ENCODE data around the gene TRIM45.
"Not testable (repeated sequence)": the region's sequence is repeated elsewhere in the genome, so short reads cannot be mapped to it uniquely, and the experiment has no call there.

TRIM45 gene

DNA sequence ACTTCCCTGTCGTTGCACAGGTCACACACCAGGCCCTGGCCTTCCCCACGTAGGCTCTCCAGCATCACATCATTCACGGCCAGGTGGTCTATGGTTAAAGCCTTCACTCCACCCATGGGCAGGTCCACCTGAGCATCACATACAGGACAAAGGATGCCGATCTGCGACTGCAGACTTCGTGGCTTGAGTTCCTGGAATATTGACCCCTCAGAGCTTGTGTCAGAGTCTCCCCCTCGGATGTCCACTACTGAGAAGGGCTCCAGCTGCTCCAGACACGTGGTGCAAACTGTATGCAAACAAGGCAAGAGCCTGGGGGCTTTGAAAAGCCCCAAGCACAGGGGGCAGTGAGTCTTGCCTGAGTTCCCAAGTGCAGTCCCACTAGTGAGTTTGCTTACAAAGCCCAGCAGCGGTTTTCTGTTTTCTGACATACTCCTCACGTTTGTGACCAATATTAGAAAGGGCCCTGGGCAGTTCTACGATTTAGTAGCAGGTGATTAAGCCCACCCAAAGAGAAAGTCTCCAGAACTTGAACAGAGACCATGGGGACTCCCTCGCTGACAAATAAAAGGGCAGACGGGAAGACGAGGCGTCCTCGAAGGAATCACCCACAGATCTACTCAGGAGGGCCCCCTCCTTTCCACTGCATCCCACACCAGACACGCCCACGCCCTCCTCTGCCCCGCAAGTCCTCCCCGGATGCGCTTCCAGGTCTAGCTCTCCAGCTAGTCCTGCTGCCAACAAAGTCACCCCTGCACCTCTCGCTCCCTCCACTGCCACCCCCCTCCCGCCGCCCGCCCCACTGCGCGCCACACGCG lies 568 bp downstream of the TRIM45 start:
- H3K27me3 ChIP-seq, result no peaks in the 10 kb centered on the region
- TF ChIP-seq, protein P1, sequence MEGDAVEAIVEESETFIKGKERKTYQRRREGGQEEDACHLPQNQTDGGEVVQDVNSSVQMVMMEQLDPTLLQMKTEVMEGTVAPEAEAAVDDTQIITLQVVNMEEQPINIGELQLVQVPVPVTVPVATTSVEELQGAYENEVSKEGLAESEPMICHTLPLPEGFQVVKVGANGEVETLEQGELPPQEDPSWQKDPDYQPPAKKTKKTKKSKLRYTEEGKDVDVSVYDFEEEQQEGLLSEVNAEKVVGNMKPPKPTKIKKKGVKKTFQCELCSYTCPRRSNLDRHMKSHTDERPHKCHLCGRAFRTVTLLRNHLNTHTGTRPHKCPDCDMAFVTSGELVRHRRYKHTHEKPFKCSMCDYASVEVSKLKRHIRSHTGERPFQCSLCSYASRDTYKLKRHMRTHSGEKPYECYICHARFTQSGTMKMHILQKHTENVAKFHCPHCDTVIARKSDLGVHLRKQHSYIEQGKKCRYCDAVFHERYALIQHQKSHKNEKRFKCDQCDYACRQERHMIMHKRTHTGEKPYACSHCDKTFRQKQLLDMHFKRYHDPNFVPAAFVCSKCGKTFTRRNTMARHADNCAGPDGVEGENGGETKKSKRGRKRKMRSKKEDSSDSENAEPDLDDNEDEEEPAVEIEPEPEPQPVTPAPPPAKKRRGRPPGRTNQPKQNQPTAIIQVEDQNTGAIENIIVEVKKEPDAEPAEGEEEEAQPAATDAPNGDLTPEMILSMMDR (IDR thresholded peaks at IDR 0.05), result no peak
- DNase-seq, result no peak
- intact Hi-C loops (cut with DNase I; ENCODE audit: low total_unique reads), result loop anchor here (2.0 to 5.0 kb wide), 2 partner anchors 60 to 486 kb away; partner anchors contain the start of genes TENT5C and TTF2
- H3K9me3 ChIP-seq, result no peaks in the 10 kb centered on the region
- H3K4me1 ChIP-seq, result peaks cover 0 to 15% (median 8%) of the 10 kb centered on the region in 4 donors
- peaks cover 0 to 11% (median 5%) of the 10 kb centered on the region in 3 donors for H3K36me3 ChIP-seq
- H3K4me3 ChIP-seq, result peak overlapping the region; percentile 75 to 76
- peak overlapping the region; percentile 73 to 86 for H3K27ac ChIP-seq

DNA sequence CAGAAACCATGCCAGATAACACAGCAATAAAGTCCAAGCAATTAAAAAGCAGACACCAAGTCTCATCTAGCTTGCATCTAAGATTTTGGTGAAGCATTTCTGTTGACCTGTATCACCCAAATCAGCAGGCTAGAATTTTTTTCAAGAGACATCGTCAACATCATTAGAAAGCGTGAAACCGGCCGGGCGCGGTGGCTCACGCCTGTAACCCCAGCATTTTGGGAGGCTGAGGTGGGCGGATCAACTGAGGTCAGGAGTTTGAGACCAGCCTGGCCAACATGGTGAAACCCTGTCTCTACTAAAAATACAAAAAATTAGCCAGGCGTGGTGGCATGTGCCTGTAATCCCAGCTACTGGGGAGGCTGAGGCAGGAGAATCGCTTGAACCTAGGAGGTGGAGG lies 2.4 kb downstream of the TRIM45 start:
- DNase-seq; H3K27ac ChIP-seq; H3K9me3 ChIP-seq; H3K27me3 ChIP-seq; H3K4me3 ChIP-seq; intact Hi-C loops (cut with DNase I; ENCODE audit: low total_unique reads): not testable (repeated sequence)
- Histone ChIP-seq H3K36me3 (peaks cover 5 to 28% (median 13%) of the 10 kb centered on the region in 3 donors), H3K4me1 (peaks cover 0 to 15% (median 8%) of the 10 kb centered on the region in 4 donors)

DNA sequence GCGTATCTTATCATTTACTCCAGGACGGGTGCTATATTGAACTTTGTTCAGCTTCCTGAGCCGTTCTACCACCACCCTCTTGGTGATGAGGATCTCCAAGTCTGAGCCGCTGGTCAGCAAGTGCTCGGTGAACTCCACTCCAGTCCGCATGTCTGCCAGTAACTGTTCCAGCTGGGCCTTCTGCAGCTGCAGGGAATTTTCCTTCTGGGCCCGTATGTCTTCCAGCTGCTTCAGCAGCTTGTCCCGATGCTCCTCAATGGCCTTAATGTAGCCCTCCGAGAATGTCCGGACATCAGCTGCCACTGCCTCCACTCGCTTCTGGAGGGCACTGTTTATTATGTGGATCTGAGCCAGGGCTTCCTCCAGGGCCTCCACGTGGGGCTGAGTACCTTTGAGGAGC lies 3.4 kb downstream of the TRIM45 start:
- Histone ChIP-seq H3K9me3 (no peaks in the 10 kb centered on the region), H3K27me3 (no peaks in the 10 kb centered on the region), H3K36me3 (peaks cover 5 to 37% (median 21%) of the 10 kb centered on the region in 3 donors), H3K4me3 (no peak overlapping the region), H3K4me1 (peaks cover 0 to 15% (median 8%) of the 10 kb centered on the region in 4 donors), H3K27ac (no peak overlapping the region)
- no peak for DNase-seq
- TF ChIP-seq, protein P1 (IDR thresholded peaks at IDR 0.05), result no peak
- intact Hi-C loops (cut with DNase I; ENCODE audit: low total_unique reads), result no loop called here

DNA sequence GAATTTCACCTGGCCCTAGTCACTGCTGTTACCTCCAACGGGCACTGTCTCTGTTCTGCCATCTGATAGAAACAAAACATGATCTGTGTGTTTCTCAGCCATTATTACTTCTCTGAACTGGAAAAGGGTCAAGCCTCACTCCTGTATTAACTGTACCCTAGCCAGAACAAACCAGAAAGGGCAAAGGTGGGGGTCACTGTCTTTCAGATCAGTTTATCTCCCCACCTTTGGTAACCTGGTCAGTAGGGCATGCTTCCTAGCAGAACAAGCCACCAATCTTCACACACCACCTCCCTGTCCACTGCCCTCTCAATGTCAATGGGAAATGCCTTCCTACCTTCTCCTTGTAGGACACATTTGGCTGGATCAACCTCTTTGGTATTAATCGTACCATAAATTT lies 3.9 kb downstream of the TRIM45 start:
- TF ChIP-seq, protein P1 (IDR thresholded peaks at IDR 0.05), result no peak
- no peaks in the 10 kb centered on the region for H3K9me3 ChIP-seq
- H3K27ac ChIP-seq, result no peak overlapping the region
- H3K36me3 ChIP-seq, result peaks cover 5 to 41% (median 25%) of the 10 kb centered on the region in 3 donors
- H3K4me3 ChIP-seq, result no peak overlapping the region
- H3K4me1 ChIP-seq, result peaks cover 0 to 15% (median 8%) of the 10 kb centered on the region in 4 donors
- intact Hi-C loops (cut with DNase I; ENCODE audit: low total_unique reads), result no loop called here
- no peaks in the 10 kb centered on the region for H3K27me3 ChIP-seq
- no peak for DNase-seq

DNA sequence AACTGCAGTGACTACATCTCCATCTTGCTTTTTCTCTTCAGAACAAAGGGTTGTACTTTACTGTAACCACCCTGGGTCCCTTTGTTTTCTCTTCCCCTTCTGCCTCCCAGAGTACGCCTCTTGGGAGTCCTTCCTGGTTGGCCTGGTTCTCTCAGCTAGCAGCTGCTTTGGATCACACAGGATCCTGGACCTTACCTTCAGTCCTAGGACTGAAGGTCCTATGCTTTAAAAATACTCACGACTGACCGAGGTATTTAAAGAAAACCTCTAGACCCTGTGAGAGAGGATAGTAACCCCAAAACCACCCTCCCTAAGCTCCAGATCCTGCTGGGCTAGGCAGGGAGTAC lies 4.8 kb downstream of the TRIM45 start:
- intact Hi-C loops (cut with DNase I; ENCODE audit: low total_unique reads), result no loop called here
- no peak for DNase-seq
- no peak overlapping the region for H3K4me3 ChIP-seq
- peaks cover 0 to 15% (median 6%) of the 10 kb centered on the region in 4 donors for H3K4me1 ChIP-seq
- no peak overlapping the region for H3K27ac ChIP-seq
- H3K9me3 ChIP-seq, result no peaks in the 10 kb centered on the region
- TF ChIP-seq, protein P1 (IDR thresholded peaks at IDR 0.05), result no peak
- no peaks in the 10 kb centered on the region for H3K27me3 ChIP-seq
- H3K36me3 ChIP-seq, result peaks cover 5 to 46% (median 33%) of the 10 kb centered on the region in 3 donors

DNA sequence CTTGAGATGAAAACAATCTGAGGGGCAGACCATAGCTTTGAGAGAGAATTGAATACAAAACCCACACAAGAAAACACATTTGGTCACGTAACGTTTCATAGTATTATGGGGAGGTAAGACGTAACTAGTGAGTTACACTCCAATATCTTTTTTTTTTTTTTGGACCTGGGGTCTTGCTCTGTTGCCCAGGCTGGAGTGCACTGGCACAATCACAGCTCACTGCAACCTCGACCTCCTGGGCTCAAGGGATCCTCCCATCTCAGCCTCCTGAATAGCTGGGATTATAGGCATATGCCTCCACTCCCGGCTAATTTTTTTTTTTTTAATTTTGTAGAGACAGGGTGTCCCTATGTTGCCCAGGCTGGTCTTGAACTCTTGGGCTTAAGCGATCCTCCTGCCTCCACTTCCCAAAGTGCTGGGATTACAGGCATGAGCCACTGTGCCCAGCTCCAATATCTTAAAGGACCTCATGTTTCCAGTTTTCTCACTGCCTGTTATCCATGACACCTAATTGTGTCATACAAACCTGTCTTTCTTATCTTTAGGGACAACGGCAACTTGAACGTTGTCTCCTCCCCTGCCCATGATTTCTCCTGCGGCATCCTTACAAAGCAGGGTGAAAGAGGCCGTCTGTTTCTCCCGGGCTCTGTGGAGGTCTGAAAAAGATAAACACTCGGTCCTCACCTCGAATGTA lies 5.3 kb downstream of the TRIM45 start:
- no peak overlapping the region for H3K4me3 ChIP-seq
- no peaks in the 10 kb centered on the region for H3K9me3 ChIP-seq
- no peaks in the 10 kb centered on the region for H3K27me3 ChIP-seq
- intact Hi-C loops (cut with DNase I; ENCODE audit: low total_unique reads), result no loop called here
- peaks cover 9 to 46% (median 38%) of the 10 kb centered on the region in 3 donors for H3K36me3 ChIP-seq
- DNase-seq, result no peak
- TF ChIP-seq, protein P1 (IDR thresholded peaks at IDR 0.05), result no peak
- peaks cover 0 to 14% (median 6%) of the 10 kb centered on the region in 4 donors for H3K4me1 ChIP-seq
- no peak overlapping the region for H3K27ac ChIP-seq

Measured in tibial artery (tissue), 4 donors.